HUES64 (cell line): Measurements from ENCODE around the gene DUS3L.
A peak's percentile ranks its signal among the peaks of the same experiment; 100 is the strongest.

Experiments
- H3K27ac ChIP-seq: 2 replicates; pipeline ENCODE4 v1.7.0; 2013; ENCODE audit warnings: low read depth, low read length, inconsistent platforms
- H3K27me3 ChIP-seq: 2 replicates; pipeline ENCODE4 v1.6.1; 2013; ENCODE audit warnings: mild to moderate bottlenecking, low read length; ENCODE audit not compliant: insufficient read depth
- H3K36me3 ChIP-seq: 2 replicates; pipeline ENCODE4 v1.6.1; 2013; ENCODE audit warnings: mild to moderate bottlenecking, low read length; ENCODE audit not compliant: insufficient read depth
- H3K4me1 ChIP-seq: 2 replicates; pipeline ENCODE4 v1.6.1; 2013; ENCODE audit warnings: mild to moderate bottlenecking, low read length, moderate library complexity; ENCODE audit not compliant: insufficient read depth
- H3K4me3 ChIP-seq: 2 replicates; pipeline ENCODE4 v1.5.1; 2013; ENCODE audit warnings: mild to moderate bottlenecking, low read length, moderate library complexity
- H3K9ac ChIP-seq: 2 replicates; pipeline ENCODE4 v1.6.1; 2013; ENCODE audit warnings: mild to moderate bottlenecking, low read depth, low read length
- H3K9me3 ChIP-seq: 2 replicates; pipeline ENCODE4 v1.6.1; 2013; ENCODE audit warnings: low read depth, low read length; ENCODE audit not compliant: insufficient read depth
- WGBS: fragments of 150-250, 120-280 bp; methylation state at CpG from one replicate; pipeline ENCODE4 v1.1.7; 2013; ENCODE audit warnings: missing lambda C conversion rate; 5-methylcytosine and 5-hydroxymethylcytosine counted together

Gene DUS3L

GRCh38 chr19:5805462-5806132 is 14.6 kb upstream of the DUS3L start:
- WGBS: 2% methylated on average over 46 of the region's 46 CpGs

GRCh38 chr19:5804516-5805461 is 13.8 kb upstream of the DUS3L start, which contains the start of gene NRTN:
Gene NRTN, plus strand, starts transcription at chr19:5805067. Its CDS starts 19,099 bp downstream, at chr19:5824166.
- H3K9me3 ChIP-seq: no peaks in the 10 kb centered on the region
- H3K4me1 ChIP-seq: no peaks in the 10 kb centered on the region
- H3K36me3 ChIP-seq: no peaks in the 10 kb centered on the region
- H3K4me3 ChIP-seq: peak within 1 kb of the TSS; percentile 50
- H3K27me3 ChIP-seq: peaks cover 17% of the 10 kb centered on the region
- no peak within 1 kb of the TSS for H3K27ac ChIP-seq
- WGBS: 3% methylated on average over 101 of the region's 107 CpGs
- H3K9ac ChIP-seq: no peak within 1 kb of the TSS; the same call in 1 of the 2 replicates

More at GRCh38 chr19:5805462-5806132, 14.6 kb upstream of the DUS3L start:
- no peak overlapping the region for H3K9ac ChIP-seq
- no peaks in the 10 kb centered on the region for H3K4me1 ChIP-seq
- peak overlapping the region; percentile 50 for H3K4me3 ChIP-seq
- peaks cover 17% of the 10 kb centered on the region for H3K27me3 ChIP-seq
- H3K27ac ChIP-seq: no peak overlapping the region
- H3K9me3 ChIP-seq: no peaks in the 10 kb centered on the region
- H3K36me3 ChIP-seq: no peaks in the 10 kb centered on the region

GRCh38 chr19:5803752-5804515 is 13.0 kb upstream of the DUS3L start:
- Histone ChIP-seq H3K9ac (peak overlapping the region; percentile 48), H3K27ac (no peak overlapping the region), H3K27me3 (peaks cover 17% of the 10 kb centered on the region), H3K36me3 (no peaks in the 10 kb centered on the region), H3K4me1 (no peaks in the 10 kb centered on the region), H3K9me3 (no peaks in the 10 kb centered on the region), H3K4me3 (peak overlapping the region; percentile 45)
- WGBS: 5% methylated on average over 54 of the region's 54 CpGs

DNA sequence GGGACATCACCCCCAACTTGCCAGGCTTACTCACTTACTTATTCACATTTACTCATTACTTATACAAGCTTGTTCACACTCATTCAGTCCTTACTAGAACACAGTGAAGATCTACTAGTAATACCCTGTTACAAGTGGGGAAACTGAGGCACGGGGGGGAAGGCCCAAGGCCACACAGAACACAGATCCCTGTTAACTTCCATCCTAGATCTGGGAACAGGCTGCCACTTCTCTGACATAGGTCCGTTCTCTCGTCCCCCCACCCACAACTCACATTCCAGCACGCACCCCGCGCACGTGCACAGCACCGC is 12.4 kb upstream of the DUS3L start:
- H3K27ac ChIP-seq: no peak overlapping the region
- H3K4me1 ChIP-seq: no peaks in the 10 kb centered on the region
- H3K27me3 ChIP-seq: peaks cover 17% of the 10 kb centered on the region
- no peaks in the 10 kb centered on the region for H3K9me3 ChIP-seq
- WGBS: 20% methylated on average over 8 of the region's 8 CpGs
- peak overlapping the region; percentile 48 for H3K9ac ChIP-seq
- no peaks in the 10 kb centered on the region for H3K36me3 ChIP-seq
- peak overlapping the region; percentile 41 for H3K4me3 ChIP-seq

DNA sequence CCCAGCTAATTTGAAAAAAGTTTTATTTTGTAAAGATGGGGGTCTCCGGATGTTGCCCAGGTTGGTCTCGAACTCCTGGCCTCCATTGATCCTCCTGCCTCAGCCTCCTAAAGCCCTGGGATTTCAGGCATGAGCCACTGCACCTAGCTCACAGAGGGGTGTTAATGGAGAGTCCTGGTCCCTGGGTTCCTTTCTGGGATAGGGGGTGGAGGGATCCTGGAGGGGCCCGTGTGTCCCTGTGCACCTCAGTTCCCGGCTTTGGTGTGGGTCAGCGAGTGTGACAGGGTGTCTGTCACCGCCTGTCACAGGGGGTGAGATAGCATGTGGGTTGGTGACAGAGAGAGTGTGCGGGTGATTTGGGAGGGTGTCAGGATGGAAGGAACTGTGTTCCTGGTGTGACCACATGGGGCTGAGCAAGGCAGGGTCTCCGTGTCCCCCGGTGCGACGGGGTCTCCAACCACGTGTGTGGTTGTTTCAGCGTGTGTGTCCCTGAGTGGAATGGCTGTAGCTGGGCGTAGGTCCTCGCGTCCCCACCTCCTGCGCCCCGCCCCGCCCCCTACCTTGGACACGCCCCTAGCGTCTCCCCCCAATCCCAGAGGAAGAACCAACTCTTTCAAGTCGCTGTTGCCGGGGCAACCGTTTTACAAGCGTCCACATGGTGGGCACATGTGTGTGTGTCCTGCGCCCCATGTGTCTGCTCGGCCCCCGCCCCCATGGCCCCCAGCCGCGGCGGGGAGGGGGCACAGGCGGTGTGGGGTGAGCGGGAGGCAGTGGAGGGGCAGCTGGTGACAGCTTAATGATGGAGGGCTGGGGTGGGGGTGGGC is 11.0 kb upstream of the DUS3L start:
- H3K4me3 ChIP-seq: no peak overlapping the region
- H3K36me3 ChIP-seq: no peaks in the 10 kb centered on the region
- no peak overlapping the region for H3K27ac ChIP-seq
- H3K9ac ChIP-seq: no peak overlapping the region
- H3K9me3 ChIP-seq: no peaks in the 10 kb centered on the region
- peaks cover 17% of the 10 kb centered on the region for H3K27me3 ChIP-seq
- WGBS: 28% methylated on average over 32 of the region's 33 CpGs
- H3K4me1 ChIP-seq: no peaks in the 10 kb centered on the region

GRCh38 chr19:5800361-5801270 is 9.7 kb upstream of the DUS3L start:
- Histone ChIP-seq H3K9me3 (no peaks in the 10 kb centered on the region), H3K4me1 (no peaks in the 10 kb centered on the region), H3K36me3 (no peaks in the 10 kb centered on the region), H3K27ac (no peak overlapping the region), H3K4me3 (no peak overlapping the region), H3K9ac (no peak overlapping the region), H3K27me3 (peaks cover 16% of the 10 kb centered on the region)
- 86% methylated on average over 17 of the region's 17 CpGs for WGBS

GRCh38 chr19:5799247-5800241 is 8.6 kb upstream of the DUS3L start:
- Histone ChIP-seq H3K9me3 (no peaks in the 10 kb centered on the region), H3K27me3 (peaks cover 10% of the 10 kb centered on the region), H3K4me3 (no peak overlapping the region), H3K9ac (no peak overlapping the region), H3K36me3 (no peaks in the 10 kb centered on the region), H3K4me1 (no peaks in the 10 kb centered on the region), H3K27ac (no peak overlapping the region)
- 91% methylated on average over 37 of the region's 37 CpGs for WGBS

GRCh38 chr19:5798244-5798643 is 7.3 kb upstream of the DUS3L start:
- peaks cover 2% of the 10 kb centered on the region for H3K27me3 ChIP-seq
- 90% methylated on average over 8 of the region's 8 CpGs for WGBS

DNA sequence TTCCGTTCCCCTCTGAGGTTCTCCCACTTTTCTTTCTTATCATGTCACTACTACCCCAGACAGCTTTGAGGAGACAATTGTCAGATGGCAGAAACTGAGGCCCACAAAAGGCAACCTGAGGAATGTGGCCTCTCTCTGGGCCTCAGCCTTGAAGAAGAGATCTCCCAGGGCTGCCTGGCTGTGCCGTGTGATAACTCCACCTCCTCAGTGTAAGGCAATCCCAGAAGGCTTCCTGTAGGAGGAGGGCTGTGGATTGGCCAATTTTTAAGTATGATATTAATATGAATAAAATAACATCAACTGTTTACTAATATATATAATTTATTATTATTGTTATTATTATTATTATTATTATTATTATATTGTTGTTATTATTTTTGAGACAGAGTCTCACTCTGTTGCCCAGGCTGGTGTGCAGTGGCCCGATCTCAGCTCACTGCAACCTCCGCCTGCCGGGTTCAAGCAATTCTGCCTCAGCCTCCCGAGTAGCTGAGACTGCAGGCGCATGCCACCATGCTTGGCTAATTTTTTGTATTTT is 4.5 kb upstream of the DUS3L start:
- no peaks in the 10 kb centered on the region for H3K9me3 ChIP-seq
- no peaks in the 10 kb centered on the region for H3K36me3 ChIP-seq
- no peak overlapping the region for H3K9ac ChIP-seq
- H3K4me3 ChIP-seq: no peak overlapping the region
- H3K4me1 ChIP-seq: no peaks in the 10 kb centered on the region
- 87% methylated on average over 7 of the region's 7 CpGs for WGBS
- no peaks in the 10 kb centered on the region; the same call in 1 of the 2 replicates for H3K27me3 ChIP-seq
- no peak overlapping the region for H3K27ac ChIP-seq

More at GRCh38 chr19:5798244-5798643, 7.3 kb upstream of the DUS3L start:
- Histone ChIP-seq H3K9ac (no peak overlapping the region), H3K9me3 (no peaks in the 10 kb centered on the region), H3K27ac (no peak overlapping the region), H3K4me1 (no peaks in the 10 kb centered on the region), H3K4me3 (no peak overlapping the region), H3K36me3 (no peaks in the 10 kb centered on the region)
